ENCODE results near the gene CAVIN3.
"Not testable (repeated sequence)": the region's sequence is repeated elsewhere in the genome, so short reads cannot be mapped to it uniquely, and the experiment has no call there.

The CAVIN3 gene

DNA sequence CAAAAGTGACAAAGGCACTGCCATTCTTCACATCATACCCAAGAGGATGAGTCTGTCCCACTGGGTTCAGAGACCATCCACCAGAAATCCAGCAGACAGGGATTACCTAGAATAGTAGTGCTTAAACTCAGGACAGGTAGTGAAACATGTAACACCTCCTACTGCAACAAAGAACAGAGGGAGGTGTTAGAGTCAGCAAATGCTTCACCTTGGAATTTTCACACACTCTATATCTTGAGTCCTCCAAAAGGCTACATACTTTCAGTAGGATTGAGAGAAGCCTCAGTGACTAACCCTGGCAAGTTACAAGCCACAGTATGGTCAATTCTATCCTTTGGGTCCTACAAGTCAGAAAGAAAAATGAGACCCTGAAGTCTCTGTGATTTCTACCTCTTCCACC, 6.0 kb upstream of the CAVIN3 start:
- DNase-seq (ENCODE audit: low read depth in 4 of 4, low spot score in 1 of 4): no peak

DNA sequence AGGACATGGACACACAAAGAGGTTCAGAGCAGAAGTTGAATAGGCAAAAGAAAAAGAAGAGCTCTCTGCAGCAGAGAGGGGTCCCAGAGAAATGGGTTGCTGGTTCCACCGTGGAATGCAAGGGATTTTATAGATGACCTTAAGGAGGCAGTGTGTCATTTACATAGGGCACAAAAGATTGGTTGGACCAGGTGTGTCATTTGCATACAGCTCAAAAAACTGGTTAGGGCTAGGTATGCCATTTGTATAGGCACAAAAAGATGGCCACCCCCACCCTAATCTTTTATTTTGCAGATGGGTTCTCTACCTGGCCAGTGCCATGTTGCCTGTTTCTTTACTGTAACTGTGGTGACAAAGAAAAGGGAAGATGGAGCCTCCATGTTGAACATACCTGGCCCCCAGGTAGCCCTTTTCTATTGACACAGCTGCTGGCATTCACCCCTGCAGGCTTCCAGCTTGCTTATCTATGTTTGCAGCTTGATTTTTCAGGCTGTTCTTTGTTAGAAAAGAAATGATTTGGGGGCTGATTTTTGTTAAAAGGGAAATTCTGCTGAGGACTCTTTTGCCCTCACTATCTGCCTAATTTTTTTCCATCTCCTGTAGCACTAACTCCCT, 3.1 kb upstream of the CAVIN3 start:
- DNase-seq (ENCODE audit: low read depth in 4 of 4, low spot score in 1 of 4): no peak

- DNase-seq (ENCODE audit: low read depth in 4 of 4, low spot score in 1 of 4): no peak
Observed at GRCh38 chr11:6321961-6322362, 1.7 kb upstream of the CAVIN3 start.

DNA sequence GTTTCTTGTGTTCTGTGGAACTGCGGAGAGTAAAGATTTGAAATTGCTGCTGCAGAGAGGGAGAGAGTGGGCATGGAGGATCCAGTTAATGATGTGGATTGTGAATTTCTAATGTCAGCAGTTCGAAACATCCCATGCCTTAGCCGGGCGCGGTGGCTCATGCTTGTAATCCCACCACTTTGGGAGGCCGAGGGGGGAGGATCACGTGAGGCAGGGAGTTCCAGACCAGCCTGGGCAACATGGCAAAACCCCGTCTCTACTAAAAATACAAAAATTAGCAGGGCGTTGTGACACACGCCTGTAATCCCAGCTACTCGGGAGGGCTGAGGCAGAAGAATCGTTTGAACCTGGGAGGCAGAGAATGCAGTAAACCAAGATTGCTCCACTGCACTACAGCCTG, 1.1 kb upstream of the CAVIN3 start:
- no peak for DNase-seq (ENCODE audit: low read depth in 4 of 4, low spot score in 1 of 4)

GRCh38 chr11:6319704-6320410, 444 bp downstream of the CAVIN3 start:
- peak in 1 of 4 experiments; percentile 30 for DNase-seq (ENCODE audit: low read depth in 4 of 4, low spot score in 1 of 4)

DNA sequence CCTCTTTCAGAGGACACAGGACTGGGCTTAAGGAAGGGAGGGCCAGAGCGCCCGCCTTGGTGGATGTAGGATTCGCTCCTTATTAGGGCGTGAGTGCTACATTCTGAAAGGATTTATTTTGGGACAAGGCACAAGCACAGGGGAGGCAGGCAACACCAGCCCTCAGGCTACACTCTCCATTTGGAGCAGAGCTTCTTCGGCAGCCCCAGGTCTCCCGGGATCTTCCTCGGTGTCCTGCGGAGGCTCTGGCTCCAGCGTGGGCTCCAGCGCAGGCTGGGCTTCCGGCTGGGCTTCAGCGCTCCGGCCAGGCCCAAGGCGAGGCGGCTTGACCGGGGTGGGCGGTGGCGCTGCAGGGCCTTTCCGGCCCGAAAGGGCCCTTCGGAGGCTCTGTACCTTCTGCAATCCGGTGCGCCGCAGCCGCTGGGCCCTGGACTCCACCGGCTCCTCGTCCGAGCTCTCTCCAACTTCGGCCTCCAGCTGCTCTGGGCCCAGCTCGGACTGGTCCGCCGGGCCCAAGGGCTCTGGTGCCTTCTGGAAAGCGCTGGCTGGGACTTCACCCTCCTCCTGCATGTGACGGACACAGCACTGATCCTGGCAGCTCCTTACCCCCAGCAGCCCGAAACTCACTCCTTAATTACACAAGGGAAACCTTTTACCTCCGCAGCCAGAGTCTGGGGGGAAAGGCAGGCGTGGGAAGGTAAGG, 1.1 kb downstream of the CAVIN3 start:
- no peak for DNase-seq (ENCODE audit: low read depth in 4 of 4, low spot score in 1 of 4)

DNA sequence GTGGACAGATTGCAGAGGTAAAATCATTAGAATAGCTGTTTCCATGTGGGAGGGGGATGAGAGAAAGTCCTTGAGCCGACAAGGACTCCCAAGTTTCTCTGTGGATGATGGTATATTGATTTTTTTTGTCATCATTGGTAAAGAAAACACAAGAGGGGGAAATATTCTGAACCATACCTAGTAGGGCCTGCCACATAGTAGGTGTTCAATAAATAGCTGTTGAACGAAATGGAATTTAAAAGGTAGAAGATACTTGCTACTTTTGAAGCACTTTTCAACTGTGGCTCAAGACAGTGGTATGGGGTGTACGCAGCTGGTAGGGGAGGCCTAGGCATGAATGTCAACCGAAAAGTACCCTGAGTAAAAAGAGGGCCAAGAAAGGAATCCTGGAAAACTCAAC, 2.1 kb downstream of the CAVIN3 start:
- no peak for DNase-seq (ENCODE audit: low read depth in 4 of 4, low spot score in 1 of 4)

DNA sequence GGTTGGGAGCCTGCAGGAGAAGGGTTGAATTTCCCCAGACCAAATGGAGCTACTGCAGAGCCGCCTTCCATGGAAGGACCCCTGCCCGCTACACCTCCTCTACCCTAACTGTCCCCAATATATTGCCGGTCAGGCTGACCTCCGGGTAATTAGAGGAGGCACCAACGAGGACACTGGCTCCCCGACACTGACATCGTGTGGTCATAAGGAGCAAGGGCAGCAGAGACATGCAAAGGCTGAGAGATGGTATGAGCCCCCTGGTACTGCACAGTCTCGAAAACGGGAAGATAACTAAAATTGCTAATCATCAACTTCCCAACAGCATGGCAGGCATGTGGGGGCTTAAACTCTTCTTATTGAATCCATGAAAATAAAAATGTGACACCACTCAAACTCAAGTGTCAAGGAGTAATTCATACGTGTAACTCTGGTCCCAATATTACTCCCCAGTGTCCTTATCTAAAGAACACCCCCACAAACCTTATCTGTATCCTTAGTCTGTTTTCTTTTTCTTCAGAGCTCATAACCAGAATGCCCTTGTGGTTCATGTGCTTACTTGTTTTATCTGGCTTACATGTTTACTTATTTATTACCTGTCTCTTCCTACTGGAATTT, 4.4 kb downstream of the CAVIN3 start:
- DNase-seq (ENCODE audit: low read depth in 4 of 4, low spot score in 1 of 4): no peak

- no peak for DNase-seq (ENCODE audit: low read depth in 4 of 4, low spot score in 1 of 4)
Observed at GRCh38 chr11:6312106-6312505, 8.2 kb downstream of the CAVIN3 start.

GRCh38 chr11:6307876-6308275, 12.4 kb downstream of the CAVIN3 start:
- DNase-seq (ENCODE audit: low read depth in 4 of 4, low spot score in 1 of 4): no peak

DNA sequence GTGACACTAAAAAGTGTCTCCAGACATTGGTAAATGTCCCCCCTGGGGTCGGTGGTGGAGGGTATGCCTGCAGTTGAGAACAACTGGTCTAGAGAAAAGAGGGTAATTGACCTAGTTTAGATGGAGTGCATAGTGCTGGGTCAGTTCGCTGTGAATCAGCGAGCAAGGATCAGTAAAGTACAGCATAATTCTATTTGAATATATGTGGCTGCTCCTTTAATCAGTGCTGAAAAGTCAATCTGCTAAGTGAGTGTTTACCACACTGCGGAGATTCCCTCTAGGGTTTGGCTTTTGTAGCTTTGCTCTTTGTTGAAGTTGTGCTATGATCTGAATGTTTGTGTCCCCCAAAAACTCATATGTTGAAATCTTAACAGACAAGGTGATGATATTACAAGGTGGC, 15.0 kb downstream of the CAVIN3 start:
- DNase-seq (ENCODE audit: low read depth in 4 of 4, low spot score in 1 of 4): no peak

- no peak for DNase-seq (ENCODE audit: low read depth in 4 of 4, low spot score in 1 of 4)
Observed at GRCh38 chr11:6303661-6304060, 16.6 kb downstream of the CAVIN3 start.

DNA sequence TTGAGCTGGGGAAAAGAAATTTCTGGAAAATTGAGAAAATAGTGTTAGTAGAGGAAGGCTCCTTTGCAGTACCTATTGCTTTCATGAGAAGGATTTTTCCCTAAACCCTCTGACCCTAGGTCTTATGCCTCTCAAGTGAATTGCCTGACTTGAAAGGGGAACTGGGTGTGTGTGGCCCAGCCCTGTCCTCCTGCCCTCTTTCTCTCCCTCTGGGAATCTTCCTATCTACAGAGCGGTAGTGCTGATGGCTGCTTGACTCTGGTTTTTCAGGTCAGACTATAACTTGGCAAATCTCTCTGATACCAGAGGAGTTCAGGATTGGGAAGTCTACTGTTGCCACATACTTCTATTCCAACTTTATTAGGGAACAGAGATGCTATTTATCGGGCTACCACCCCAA, 19.2 kb downstream of the CAVIN3 start:
- no peak for DNase-seq (ENCODE audit: low read depth in 4 of 4, low spot score in 1 of 4)

GRCh38 chr11:6300325-6300724, 20.0 kb downstream of the CAVIN3 start:
- DNase-seq (ENCODE audit: low read depth in 4 of 4, low spot score in 1 of 4): no peak

DNA sequence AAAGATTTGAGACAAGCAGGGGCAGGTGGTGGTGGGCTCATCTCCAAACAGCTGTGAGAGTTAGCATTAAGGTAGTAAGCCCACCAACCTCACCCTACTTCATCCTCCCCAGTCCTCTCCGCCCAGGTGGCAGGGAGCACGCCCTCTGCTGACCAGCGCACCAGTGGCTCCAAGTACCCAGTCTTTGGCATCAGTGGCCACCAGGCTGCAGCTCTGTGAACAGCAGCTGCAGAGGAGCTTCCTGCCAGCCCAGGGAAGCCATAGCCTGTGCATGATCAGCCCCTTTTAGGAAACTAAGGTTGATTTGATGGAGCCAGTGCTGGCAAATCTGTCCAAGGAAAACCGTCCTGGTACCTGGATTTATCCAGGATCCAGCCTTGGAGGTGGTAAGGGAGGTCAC, 21.7 kb downstream of the CAVIN3 start:
- no peak for DNase-seq (ENCODE audit: low read depth in 4 of 4, low spot score in 1 of 4)

GRCh38 chr11:6297831-6298230, 22.5 kb downstream of the CAVIN3 start:
- no peak for DNase-seq (ENCODE audit: low read depth in 4 of 4, low spot score in 1 of 4)

- DNase-seq (ENCODE audit: low read depth in 4 of 4, low spot score in 1 of 4): no peak
Observed at GRCh38 chr11:6285019-6285418, 35.3 kb downstream of the CAVIN3 start.

DNA sequence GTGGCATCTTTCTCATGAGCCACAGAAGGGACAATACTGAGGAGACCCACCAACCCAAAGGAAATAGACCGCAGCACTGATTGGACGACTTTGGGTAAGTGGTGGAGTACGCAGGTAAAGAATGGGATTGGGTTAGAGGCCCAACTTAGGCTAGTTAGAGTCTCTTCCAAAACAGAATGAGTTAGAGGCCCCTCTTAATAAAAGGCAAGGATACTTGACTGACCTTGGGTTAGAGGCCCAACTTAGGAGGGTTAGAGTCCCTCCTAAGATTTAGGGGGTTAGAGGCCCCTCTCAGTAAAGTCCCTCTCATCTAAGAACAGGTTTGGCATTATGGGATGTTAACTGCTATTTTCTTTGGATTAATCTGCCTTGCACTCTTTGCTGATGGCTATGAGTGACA, 36.1 kb downstream of the CAVIN3 start:
- DNase-seq (ENCODE audit: low read depth in 4 of 4, low spot score in 1 of 4): no peak

GRCh38 chr11:6283453-6284023, 36.8 kb downstream of the CAVIN3 start:
- no peak for DNase-seq (ENCODE audit: low read depth in 4 of 4, low spot score in 1 of 4)

DNA sequence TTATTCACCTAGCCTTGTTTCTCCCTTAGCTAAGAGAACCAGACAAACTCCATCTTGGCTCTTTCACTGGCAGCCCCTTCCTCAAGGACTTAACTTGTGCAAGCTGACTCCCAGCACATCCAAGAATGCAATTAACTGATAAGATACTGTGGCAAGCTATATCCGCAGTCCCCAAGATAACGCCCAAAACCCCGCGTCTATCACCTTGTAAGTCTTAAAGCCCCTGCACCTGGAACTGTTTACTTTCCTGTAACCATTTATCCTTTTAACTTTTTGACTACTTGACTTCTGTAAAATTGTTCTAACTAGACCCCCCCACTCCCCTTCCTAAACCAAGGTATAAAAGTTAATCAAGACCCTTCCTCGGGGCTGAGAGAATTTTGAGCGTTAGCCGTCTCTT, 39.5 kb downstream of the CAVIN3 start:
- not testable (repeated sequence) for DNase-seq (ENCODE audit: low read depth in 4 of 4, low spot score in 1 of 4)

DNA sequence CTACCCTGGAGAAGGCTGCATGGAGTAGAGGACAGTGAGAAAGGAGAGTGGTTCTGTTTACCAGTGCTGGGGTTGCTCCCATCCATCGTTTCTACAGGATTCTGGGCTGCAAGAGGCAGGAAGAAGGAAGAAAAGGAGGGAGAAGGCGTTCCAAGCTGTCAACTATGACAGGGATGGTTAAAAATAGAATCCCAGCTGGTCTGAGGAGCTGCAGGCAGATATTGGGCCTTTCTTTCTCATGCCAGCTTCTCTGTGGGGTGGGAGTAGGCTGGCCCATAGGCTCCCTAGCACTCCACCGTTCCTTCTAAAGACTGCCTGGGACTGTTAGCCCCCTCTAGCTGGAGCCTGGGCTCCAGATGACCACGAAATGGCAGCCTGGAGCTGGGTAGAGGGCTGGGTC, 47.1 kb downstream of the CAVIN3 start:
- DNase-seq (ENCODE audit: low read depth in 4 of 4, low spot score in 1 of 4): no peak

DNA sequence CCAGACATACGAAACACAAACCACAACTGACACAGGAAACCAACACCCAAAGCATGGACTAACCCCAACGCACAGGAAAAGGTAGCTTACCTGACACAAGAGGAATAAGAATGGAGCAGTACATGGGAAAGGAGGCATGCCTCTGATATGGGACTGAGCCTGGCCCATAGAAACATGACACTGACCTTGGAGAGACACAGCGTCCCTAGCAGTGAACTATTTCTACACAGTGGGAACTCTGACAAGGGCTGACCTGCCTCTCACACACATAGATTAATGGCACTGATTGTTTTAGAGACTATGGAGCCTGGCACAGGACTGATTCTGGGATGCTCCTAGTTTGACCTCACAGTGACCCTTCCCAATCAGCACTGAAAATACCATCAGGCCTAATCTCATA, 48.7 kb downstream of the CAVIN3 start:
- DNase-seq (ENCODE audit: low read depth in 4 of 4, low spot score in 1 of 4): no peak
